Measurements from ENCODE around the gene SDHA.

Gene SDHA

GRCh38 chr5:198516-199196 lies 19.5 kb upstream of the SDHA start:
- no peak for DNase-seq (ENCODE audit: low read depth)
- H3K4me3 ChIP-seq (replicated peaks; ENCODE audit: low read depth, low read length), result no peak overlapping the region
- TF ChIP-seq CTCF (IDR thresholded peaks at IDR 0.05; ENCODE audit: low read length, missing control alignments), result no peak

- no peak overlapping the region for H3K4me3 ChIP-seq (replicated peaks; ENCODE audit: low read depth, low read length)
- no peak for TF ChIP-seq CTCF (IDR thresholded peaks at IDR 0.05; ENCODE audit: low read length, missing control alignments)
- no peak for DNase-seq (ENCODE audit: low read depth)
Observed at GRCh38 chr5:199197-199949, 18.7 kb upstream of the SDHA start.

DNA sequence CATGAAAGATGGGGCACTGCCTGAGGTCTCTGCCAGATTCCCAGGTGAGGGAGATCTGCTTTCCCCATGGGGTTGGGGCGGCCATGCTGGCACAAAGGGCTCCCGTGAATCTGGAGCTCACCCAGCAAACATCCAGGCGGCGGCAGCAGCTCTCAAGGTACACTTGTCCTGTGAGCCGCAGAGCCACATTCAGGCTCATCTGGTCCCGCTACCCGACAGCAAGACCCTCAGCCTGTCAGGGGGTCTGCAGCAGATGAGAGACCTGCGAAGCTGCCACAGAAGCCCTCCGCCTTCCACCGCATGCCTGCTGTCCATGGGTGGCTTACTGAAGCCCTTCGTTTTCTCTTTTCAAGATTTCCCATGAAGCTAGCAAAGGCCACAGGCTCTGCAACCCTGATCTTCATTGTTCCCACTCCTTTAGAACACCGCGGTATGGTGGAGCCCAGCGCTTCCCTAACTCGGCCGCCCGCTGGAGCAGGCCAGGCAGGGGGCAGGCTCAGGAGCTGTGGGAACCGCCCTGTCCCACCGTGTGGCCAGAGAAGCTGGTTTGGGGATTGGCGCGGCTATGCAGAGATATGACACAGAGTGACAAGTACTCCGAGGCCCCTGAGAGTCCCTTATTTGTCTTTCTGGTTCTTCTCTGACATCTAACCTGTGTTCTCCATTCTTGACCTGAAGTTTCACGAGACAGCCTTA lies 18.0 kb upstream of the SDHA start:
- no peak for TF ChIP-seq CTCF (IDR thresholded peaks at IDR 0.05; ENCODE audit: low read length, missing control alignments)
- H3K4me3 ChIP-seq (replicated peaks; ENCODE audit: low read depth, low read length), result no peak overlapping the region
- no peak for DNase-seq (ENCODE audit: low read depth)

DNA sequence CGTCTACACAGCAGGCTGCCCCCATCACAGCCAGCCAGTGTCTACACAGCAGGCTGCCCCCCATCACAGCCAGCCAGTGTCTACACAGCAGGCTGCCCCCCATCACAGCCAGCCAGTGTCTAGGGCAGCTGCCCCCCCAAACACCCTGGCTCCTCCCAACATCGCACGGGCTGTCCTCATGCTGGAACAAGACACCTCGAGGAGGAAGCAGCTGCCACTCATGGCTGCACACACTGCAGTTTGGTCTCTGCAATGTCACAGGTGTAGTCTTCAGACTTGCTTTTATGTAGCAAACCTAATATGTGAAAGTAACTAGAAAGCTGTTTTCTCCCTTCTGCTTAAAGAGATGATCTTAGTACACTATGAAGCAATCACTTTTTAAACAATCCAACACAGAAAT lies 17.1 kb upstream of the SDHA start:
- H3K4me3 ChIP-seq (replicated peaks; ENCODE audit: low read depth, low read length), result no peak overlapping the region
- no peak for TF ChIP-seq CTCF (IDR thresholded peaks at IDR 0.05; ENCODE audit: low read length, missing control alignments)
- no peak for DNase-seq (ENCODE audit: low read depth)

DNA sequence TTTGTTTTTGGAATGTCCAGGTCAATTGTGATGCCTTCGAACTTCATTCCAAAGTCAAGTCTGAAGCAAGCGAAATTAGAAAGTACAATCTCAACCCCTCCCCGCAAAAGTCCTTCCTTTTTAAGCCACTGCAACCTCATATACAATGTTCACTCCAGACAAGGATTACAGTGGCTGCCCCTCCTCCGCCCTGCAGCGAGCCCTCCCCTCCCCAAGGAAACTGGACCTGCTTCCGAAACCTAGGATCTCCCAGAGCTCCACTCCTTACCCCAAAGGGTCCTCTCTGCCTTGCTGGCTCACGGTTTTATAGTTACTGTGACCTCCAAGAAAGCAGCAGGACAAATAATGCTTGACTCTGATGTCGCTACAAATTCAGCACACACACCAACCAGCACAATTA lies 16.4 kb upstream of the SDHA start:
- no peak for TF ChIP-seq CTCF (IDR thresholded peaks at IDR 0.05; ENCODE audit: low read length, missing control alignments)
- DNase-seq (ENCODE audit: low read depth), result no peak
- H3K4me3 ChIP-seq (replicated peaks; ENCODE audit: low read depth, low read length), result no peak overlapping the region

DNA sequence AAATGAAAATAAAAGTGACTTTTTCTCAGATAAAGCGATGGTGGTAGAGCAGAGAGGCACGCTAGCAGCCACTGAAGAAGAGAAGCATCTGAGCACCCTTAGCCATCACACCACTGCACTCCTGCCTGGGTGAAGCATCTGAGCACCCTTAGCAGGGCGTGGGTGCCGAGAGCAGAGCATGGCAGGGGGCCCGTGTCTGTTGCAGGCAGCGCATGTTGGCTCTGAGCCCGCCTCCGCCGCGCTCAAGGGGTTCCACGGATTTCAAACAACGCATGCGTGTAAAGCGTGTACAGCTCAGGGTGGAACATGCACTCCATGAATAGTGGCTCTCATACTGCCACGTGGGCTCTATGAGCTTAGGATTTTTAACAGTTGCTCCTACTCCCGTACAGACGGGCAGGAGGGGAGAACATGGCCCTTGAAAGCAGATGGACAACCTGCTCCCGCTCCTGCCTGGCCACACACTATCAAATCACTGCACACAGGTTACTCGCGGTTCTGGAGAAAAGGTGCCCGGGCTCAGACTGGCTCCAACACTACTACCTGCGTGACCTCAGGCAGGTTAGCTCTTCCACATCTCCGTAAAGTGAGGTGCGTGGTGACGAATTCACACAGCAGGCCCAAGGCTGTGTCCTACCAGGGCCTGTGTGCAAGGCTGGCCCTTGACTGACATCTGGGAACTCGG lies 14.7 kb upstream of the SDHA start:
- DNase-seq (ENCODE audit: low read depth), result no peak
- no peak for TF ChIP-seq CTCF (IDR thresholded peaks at IDR 0.05; ENCODE audit: low read length, missing control alignments)
- no peak overlapping the region for H3K4me3 ChIP-seq (replicated peaks; ENCODE audit: low read depth, low read length)
